Fibroblast of pulmonary artery (primary cell): ENCODE results near the gene TNFRSF1A.

Experiments
- DNase-seq: peaks from one replicate; pipeline ENCODE4 v3.0.0-alpha.2; 2010; ENCODE audit warnings: low read depth
- H3K4me3 ChIP-seq: replicated peaks from 2 replicates; pipeline ENCODE4 v1.5.1; 2011; ENCODE audit warnings: low read depth, mild to moderate bottlenecking, control low read depth, low read length, moderate library complexity
- CTCF ChIP-seq: IDR thresholded peaks from 2 replicates; pipeline ENCODE4 v1.5.1; 2011; ENCODE audit warnings: mild to moderate bottlenecking, control low read depth, low read length, inconsistent platforms; ENCODE audit errors: missing control alignments

The TNFRSF1A gene

DNA sequence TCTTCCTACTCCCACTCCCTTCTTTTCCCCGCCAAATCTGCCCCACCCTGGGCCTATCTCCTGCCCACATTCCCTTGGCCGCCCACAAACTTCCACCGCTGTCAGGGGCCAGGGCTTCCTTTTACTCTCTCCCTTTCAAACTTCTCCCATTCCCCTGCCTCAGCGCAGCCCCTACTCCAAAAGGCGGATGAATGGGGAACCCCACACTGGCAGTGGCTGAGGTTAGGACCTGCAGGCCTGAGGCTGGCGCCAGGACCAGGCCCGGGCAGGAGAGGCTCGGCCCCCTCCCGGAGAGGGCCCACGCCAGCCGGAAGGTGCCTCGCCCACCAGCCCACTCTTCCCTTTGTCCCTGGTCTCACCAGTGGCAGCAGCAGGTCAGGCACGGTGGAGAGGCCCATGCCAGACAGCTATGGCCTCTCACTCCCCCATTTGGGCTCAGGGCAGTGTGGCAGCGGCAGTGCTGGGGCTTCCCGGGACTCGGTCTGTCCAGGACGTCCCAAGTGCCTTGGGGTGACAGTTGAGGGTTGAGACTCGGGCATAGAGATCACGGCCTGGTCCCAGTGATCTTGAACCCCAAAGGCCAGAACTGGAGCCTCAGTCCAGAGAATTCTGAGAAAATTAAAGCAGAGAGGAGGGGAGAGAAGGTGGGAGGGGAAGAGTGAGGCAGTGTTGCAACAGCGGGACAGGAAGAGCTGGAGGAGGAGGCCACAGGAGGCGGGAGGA is at the start of gene TNFRSF1A:
Gene TNFRSF1A, minus strand, starts transcription at position 660 of the 723 bp plus-strand sequence. Its CDS starts 262 bp downstream, at position 398.
- no peak for TF ChIP-seq CTCF
- peak; percentile 92 for DNase-seq
- H3K4me3 ChIP-seq, result peak within 1 kb of the TSS; percentile 100

- TF ChIP-seq CTCF, result no peak
- no peak for DNase-seq
- no peak overlapping the region for H3K4me3 ChIP-seq
These were observed 49.1 kb upstream of the TNFRSF1A start for GRCh38 chr12:6391013-6391412.

DNA sequence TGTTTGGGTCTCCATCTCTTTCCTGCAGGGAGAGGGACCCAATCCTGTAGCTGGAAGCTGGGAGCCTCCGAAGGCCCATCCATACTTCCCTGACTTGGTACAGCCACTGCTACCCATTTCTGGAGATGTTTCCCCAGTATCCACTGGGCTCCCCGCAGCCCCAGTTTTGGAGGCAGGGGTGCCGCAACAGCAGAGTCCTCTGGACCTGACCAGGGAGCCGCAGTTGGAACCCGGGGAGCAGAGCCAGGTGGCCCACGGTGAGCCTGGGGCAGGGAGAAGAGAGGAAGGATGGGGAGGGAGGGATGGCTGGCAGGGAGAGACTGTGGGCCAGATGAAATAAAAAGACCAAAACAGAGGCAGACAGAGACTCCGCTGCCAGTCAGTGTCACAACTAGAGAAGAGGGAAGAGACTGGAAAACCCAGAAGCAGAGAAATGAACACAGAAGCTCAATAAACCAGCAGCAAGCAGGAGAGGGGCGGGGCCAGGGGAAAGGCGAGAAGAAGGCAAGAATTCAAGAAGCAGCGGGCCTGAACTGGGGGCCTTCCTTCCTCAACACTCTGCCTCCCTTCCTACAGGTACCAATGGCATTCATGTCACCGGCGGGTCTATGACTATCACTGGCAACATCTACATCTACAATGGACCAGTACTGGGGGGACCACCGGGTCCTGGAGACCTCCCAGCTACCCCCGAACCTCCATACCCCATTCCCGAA is 48.4 kb upstream of the TNFRSF1A start:
- no peak for DNase-seq
- no peak for TF ChIP-seq CTCF
- H3K4me3 ChIP-seq, result no peak overlapping the region

GRCh38 chr12:6387541-6387940 is 45.7 kb upstream of the TNFRSF1A start:
- no peak for DNase-seq
- TF ChIP-seq CTCF, result no peak

GRCh38 chr12:6386491-6386890 is 44.6 kb upstream of the TNFRSF1A start:
- no peak for DNase-seq
- TF ChIP-seq CTCF, result no peak
- H3K4me3 ChIP-seq, result peak overlapping the region; percentile 12

More at GRCh38 chr12:6387541-6387940, 45.7 kb upstream of the TNFRSF1A start:
- H3K4me3 ChIP-seq, result no peak overlapping the region

DNA sequence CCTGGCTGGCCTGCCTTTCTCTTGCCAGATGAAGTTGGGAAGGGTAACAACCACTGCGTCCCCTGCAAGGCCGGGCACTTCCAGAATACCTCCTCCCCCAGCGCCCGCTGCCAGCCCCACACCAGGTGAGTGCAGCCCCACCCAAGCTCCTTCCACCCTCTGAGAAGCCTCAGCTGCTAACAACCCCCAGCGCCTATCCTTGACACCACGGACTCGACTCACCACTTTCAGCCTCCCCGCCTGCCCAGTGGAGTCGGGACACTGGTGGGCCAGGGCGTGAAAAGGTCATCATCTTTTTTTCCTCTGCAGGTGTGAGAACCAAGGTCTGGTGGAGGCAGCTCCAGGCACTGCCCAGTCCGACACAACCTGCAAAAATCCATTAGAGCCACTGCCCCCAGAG is 44.2 kb upstream of the TNFRSF1A start:
- H3K4me3 ChIP-seq, result peak overlapping the region; percentile 12
- no peak for DNase-seq
- TF ChIP-seq CTCF, result no peak
